HEK293T (cell line): Measurements from ENCODE around the gene C2CD4D.

Source experiments
- ARNT ChIP-seq: fragments of 450-650 bp; IDR thresholded peaks from 2 replicates; pipeline ENCODE4 v1.6.1; 2017; ENCODE audit warnings: mild to moderate bottlenecking
- BHLHE40 ChIP-seq: fragments of 450-650 bp; IDR thresholded peaks from 2 replicates; pipeline ENCODE4 v1.6.1; 2016; ENCODE audit warnings: mild to moderate bottlenecking, moderate library complexity, borderline replicate concordance
- CTBP1 ChIP-seq: fragments of 450-650 bp; IDR thresholded peaks from 2 replicates; pipeline ENCODE4 v1.6.1; 2016; ENCODE audit warnings: borderline replicate concordance
- ELF4 ChIP-seq: fragments of 450-650 bp; IDR thresholded peaks from 2 replicates; pipeline ENCODE4 v1.6.1; 2017; ENCODE audit warnings: antibody characterized with exemption
- FOXK2 ChIP-seq: fragments of 450-650 bp; IDR thresholded peaks from 2 replicates; pipeline ENCODE4 v1.6.1; 2016; ENCODE audit warnings: mild to moderate bottlenecking
- FOXM1 ChIP-seq: fragments of 450-650 bp; IDR thresholded peaks from 2 replicates; pipeline ENCODE4 v1.6.1; 2017; ENCODE audit warnings: mild to moderate bottlenecking, borderline replicate concordance
- L3MBTL2 ChIP-seq: fragments of 450-650 bp; conservative IDR thresholded peaks from 2 replicates; pipeline ENCODE4 v1.6.1; 2016; ENCODE audit warnings: mild to moderate bottlenecking
- LEF1 ChIP-seq: fragments of 450-650 bp; IDR thresholded peaks from 2 replicates; pipeline ENCODE4 v1.6.1; 2017; ENCODE audit warnings: mild to moderate bottlenecking, borderline replicate concordance
- NFRKB ChIP-seq: fragments of 450-650 bp; IDR thresholded peaks from 2 replicates; pipeline ENCODE4 v1.6.1; 2016; ENCODE audit warnings: mild to moderate bottlenecking, moderate library complexity
- SP1 ChIP-seq: fragments of 450-650 bp; IDR thresholded peaks from 2 replicates; pipeline ENCODE4 v1.6.1; 2017
- SUZ12 ChIP-seq: fragments of 450-650 bp; IDR thresholded peaks from 2 replicates; pipeline ENCODE4 v1.6.1; 2016; ENCODE audit warnings: mild to moderate bottlenecking
- TARDBP ChIP-seq: fragments of 450-650 bp; IDR thresholded peaks from 2 replicates; pipeline ENCODE4 v1.6.1; 2016
- ZNF384 ChIP-seq: fragments of 450-650 bp; IDR thresholded peaks from 2 replicates; pipeline ENCODE4 v1.6.1; 2016
- TF ChIP-seq, protein P1 (sequence below): fragments of 450-650 bp; IDR thresholded peaks from 2 replicates; pipeline ENCODE4 v1.6.1; 2016

GRCh38 chr1:151829352-151830046 is 10.1 kb downstream of the C2CD4D start:
- no peak for TF ChIP-seq L3MBTL2
- TF ChIP-seq ELF4: no peak
- TF ChIP-seq SUZ12: no peak
- TF ChIP-seq, protein P1, sequence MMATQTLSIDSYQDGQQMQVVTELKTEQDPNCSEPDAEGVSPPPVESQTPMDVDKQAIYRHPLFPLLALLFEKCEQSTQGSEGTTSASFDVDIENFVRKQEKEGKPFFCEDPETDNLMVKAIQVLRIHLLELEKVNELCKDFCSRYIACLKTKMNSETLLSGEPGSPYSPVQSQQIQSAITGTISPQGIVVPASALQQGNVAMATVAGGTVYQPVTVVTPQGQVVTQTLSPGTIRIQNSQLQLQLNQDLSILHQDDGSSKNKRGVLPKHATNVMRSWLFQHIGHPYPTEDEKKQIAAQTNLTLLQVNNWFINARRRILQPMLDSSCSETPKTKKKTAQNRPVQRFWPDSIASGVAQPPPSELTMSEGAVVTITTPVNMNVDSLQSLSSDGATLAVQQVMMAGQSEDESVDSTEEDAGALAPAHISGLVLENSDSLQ: no peak
- no peak for TF ChIP-seq TARDBP
- no peak for TF ChIP-seq SP1
- no peak for TF ChIP-seq FOXM1
- no peak for TF ChIP-seq ZNF384
- no peak for TF ChIP-seq LEF1
- TF ChIP-seq CTBP1: no peak
- TF ChIP-seq NFRKB: no peak
- TF ChIP-seq BHLHE40: no peak
- TF ChIP-seq ARNT: no peak
- no peak for TF ChIP-seq FOXK2
